COLO668 (cell line): Measurements from ENCODE around the gene GNB1.
A peak's percentile ranks its signal among the peaks of the same experiment; 100 is the strongest.

Experiments
- DNase-seq: peaks from one replicate; lab custom pipeline; 2025; ENCODE audit not compliant: unreplicated experiment; lab: John Stamatoyannopoulos, UW

The GNB1 gene

GRCh38 chr1:1832820-1833219 lies 58.1 kb downstream of the GNB1 start:
- DNase-seq = no peak

DNA sequence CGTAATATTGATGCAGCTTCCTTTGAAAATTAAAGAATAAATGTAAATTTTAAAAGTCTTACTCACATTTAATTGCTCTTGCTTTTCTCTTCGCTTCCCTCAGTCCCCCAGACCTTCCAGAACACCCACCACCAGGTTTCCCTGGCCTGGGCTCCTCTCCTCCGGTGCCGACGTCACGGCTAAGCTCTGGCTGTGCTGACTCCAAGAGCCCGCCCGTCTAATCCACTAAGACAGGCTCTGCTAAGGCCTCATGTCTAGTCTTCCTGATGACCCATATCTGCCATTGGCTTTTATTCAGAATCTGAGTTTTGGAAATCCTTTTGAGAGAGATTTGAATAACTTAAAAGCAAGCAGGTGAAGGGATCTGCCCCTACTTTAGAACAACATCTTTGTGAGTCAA lies 58.7 kb downstream of the GNB1 start:
- DNase-seq = no peak

DNA sequence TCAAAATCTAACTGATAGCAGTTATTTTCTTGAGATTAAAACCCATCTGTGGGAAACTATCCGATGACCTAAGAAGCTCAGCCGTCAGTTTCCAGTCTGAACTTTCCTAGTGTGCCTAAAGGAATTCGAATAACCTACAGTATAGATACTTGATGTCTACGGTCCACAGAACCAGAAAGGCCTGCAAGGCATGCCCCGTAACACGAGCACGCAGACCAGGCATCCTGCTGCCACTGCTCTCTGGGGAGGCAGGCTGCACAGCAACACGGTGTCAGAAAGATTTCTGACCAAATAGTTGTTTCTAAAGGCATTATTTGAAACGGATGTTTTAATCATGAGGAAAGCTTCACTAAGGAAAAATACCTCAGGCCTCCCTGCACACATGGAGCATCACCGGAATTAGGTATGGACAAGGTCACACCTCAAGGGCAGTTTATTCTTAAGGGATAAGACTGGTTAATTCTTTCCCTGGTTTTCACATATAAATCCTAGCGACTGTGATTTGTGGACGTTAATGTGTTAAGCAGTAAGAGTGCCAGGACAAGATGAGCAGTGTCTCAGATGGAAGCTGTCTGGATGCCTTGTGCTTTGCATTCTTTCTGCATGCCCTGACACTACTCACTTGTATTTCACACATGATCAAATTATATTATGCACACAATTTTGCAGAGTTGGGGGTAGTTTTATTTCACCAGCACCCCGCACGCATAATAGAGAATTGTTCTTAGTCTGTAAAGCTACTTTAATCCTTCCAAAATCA lies 63.6 kb downstream of the GNB1 start:
- DNase-seq = no peak

DNA sequence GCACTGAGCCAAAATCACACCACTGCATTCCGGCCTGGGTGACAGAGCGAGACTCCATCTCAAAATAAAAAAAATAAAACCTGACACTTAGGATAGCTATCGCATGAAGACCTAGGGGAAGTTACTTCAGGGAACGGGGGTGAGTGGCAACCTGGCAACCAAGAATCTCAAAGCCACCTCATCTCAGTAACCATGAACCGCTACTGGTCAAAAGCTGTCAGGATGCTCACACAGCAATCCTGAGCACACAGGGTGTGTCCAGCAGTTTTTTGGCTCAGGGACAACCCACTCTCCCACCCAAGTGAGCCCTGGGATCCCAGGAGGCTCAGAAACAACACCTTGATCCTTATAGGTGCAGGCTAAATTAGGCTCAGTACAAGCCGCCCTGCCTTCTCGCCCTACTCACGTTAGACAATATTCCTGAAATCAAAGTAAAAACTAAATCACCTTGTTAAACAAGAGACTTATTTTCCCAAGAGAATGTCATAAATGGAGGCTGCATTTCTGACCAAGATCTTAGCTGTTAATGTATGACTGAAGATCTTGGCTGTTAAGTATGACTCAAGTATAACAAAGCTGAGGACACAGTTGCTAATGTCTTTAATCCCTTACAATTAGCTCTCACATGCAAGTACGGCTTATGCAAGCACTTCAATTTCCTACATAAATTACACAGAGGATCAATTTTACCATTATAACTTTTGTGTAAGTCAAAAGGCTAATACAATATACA lies 64.4 kb downstream of the GNB1 start:
- no peak for DNase-seq

GRCh38 chr1:1825217-1825616 lies 65.7 kb downstream of the GNB1 start:
- no peak for DNase-seq

GRCh38 chr1:1819762-1820161 lies 71.1 kb downstream of the GNB1 start:
- no peak for DNase-seq

DNA sequence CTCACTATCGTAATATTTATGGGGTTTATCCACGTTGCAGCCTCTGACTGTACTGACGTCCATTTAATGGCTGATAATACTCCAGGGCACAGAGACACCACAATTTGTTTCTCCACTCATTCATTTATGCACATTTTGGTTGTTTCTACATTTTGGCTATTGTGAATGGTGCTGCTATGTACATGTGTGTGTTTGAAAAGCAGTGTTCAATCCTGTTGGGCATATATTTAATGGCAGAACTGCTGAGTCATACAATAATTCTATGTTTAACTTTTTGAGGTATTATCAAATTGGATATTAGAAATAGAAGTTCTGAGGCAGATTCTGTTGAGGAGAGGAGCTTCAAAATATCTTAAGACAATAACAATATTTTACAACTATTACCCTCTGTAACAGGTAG lies 73.7 kb downstream of the GNB1 start:
- DNase-seq = no peak

DNA sequence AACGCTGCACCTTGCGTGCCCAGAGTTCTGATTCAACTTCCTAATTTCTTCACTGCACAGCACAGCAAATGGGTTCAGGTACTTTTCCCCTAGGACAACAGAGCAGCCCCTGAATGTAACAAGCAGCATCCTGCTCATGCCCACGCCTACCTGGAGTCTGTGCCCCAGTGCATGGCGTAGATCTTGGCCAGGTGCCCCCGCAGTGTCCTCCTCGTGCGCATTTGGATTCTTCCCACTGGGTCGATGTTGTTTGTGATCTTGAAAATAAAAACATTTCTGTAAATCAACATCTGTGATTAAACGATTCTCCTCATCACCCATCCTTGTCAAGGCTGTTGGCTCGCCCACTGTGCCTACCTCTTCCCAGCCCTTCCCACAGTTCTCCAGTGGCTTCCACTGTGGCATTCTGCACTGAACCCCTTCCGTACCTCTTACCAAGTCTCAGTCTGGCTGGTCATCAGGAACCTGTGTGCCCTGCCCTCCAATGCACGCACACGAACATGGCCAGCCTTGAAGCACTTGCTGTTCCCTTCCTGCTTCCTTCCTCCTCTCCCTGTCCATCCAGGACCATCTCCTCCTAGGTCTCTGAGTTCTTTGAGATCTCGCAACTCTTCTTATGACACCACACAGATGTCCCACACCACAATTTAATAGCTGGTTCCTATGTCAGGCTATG lies 75.1 kb downstream of the GNB1 start:
- no peak for DNase-seq

GRCh38 chr1:1809489-1809888 lies 81.4 kb downstream of the GNB1 start:
- no peak for DNase-seq

GRCh38 chr1:1808206-1808605 lies 82.7 kb downstream of the GNB1 start:
- DNase-seq = no peak

- DNase-seq = no peak
Measured at GRCh38 chr1:1806890-1807289, 84.0 kb downstream of the GNB1 start.

DNA sequence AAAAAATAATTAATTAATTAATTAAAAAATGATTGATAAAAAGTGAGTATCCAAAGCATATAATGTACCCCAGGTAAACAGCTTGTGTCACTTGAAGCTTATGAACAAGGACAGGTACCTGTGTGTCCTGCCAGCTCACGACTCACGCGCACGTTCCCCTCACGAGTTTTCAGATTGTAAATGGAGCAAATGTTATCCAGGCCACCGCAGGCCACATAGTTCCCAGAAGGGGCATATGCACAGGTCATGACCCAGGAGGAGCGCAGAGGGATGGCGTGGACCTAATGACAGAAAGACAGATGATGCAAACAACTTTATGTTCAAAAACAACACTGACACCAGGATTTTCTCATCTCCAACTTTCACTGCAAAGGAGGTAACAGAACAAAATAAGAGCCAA lies 86.6 kb downstream of the GNB1 start:
- DNase-seq = no peak

GRCh38 chr1:1802871-1803270 lies 88.0 kb downstream of the GNB1 start:
- no peak for DNase-seq

DNA sequence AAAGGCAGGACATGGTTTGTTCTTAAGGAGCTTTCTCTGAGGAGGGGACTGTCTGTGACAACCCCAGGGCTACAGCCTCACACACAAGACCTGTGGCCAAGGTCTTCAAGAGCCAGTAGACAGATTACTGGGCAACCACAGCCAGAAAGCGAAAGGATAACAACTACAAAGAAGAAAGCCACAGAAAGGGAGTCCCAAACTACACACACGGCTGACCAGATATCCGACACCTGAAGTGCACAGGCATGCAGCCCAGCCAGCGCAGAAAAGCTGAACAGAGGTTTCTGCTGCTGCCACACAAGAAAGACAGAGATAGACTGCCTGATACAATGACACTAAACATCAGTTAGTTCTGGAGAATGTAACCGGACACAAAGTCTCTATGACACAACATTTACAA lies 91.2 kb downstream of the GNB1 start:
- no peak for DNase-seq

GRCh38 chr1:1797731-1798341 lies 93.1 kb downstream of the GNB1 start:
- DNase-seq = no peak

- DNase-seq = no peak
Measured at GRCh38 chr1:1796466-1796865, 94.4 kb downstream of the GNB1 start.

GRCh38 chr1:1794999-1795398 lies 95.9 kb downstream of the GNB1 start:
- no peak for DNase-seq

DNA sequence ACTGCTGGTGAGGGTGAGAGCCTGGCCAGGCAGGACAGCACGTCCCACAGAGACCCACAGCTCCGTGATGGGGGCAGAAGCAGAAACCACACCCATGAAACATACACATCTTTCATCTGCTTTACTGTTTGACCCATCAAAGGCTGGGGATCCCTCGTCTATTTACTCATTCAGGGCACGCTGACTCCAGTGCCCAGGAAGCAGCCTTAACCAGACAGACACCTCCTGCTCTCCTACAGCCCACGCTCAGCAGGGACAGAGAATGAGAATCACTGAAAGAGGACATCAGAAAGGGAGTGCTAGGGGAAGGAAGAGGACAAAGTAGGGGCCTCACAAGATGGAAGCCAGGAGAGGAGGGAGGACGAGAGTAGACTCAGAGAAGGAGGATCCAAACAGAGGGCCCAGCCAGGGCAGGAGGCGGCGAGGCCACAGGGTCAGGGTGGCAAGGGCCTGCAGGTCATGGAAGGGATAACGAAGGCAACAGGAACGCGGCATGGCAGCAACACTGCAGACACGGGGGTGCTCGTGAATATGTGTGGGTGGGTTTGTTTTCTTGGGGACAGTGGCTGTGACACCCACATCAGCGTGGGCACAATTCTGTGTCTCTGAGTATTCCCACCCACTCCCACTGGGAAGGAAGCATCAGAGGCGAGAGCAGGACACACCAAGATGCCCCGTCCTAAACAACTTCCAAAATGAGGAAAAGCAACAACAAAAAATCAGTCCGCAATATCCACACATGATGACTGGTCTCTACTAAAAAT lies 97.2 kb downstream of the GNB1 start:
- no peak for DNase-seq

GRCh38 chr1:1788646-1789431 lies 102.0 kb downstream of the GNB1 start:
- peak; percentile 62 for DNase-seq

GRCh38 chr1:1788136-1788535 lies 102.8 kb downstream of the GNB1 start:
- DNase-seq = no peak
